Gastroesophageal sphincter (tissue), 3 donors: ENCODE data around the gene HS6ST3.

Experiments used
- CTCF ChIP-seq, 4 experiments: fragments of 200-600 bp in 2 of 4; fragments of 450-650 bp in 2 of 4; sonication (generic) in 1 of 4; IDR thresholded peaks; one replicate each; pipeline ENCODE4 v1.5.1; 2017 to 2019; ENCODE audit warnings: antibody characterized with exemption in 4 of 4, mild to moderate bottlenecking in 2 of 4, moderate library complexity in 2 of 4
- POLR2A ChIP-seq, 2 donors: fragments of 450-650 bp; IDR thresholded peaks; one replicate each; pipeline ENCODE4 v1.6.1; 2017; ENCODE audit warnings: antibody characterized with exemption in 2 of 2, mild to moderate bottlenecking in 2 of 2, moderate library complexity in 1 of 2
- POLR2AphosphoS5 ChIP-seq: sonication (generic); formaldehyde crosslinking; IDR thresholded peaks from one replicate; pipeline ENCODE4 v1.6.1; 2017; ENCODE audit warnings: antibody characterized with exemption

GRCh38 chr13:96532804-96533203 is 442.9 kb downstream of the HS6ST3 start:
- no peak for TF ChIP-seq POLR2A (IDR thresholded peaks at IDR 0.05)
- no peak for TF ChIP-seq CTCF (IDR thresholded peaks at IDR 0.05)
- TF ChIP-seq POLR2AphosphoS5, result no peak
